ENCODE measurements around the gene OR10A4. TPM values are rescaled to one million over a fixed set of nuclear protein-coding genes. Genes with fewer than 3 reads are reported as not detected.
"Not testable (repeated sequence)": the region's sequence is repeated elsewhere in the genome, so short reads cannot be mapped to it uniquely, and the experiment has no call there.

The OR10A4 gene
- total RNA-seq, 2 experiments from 2014 or later, result not detected

GRCh38 chr11:6871278-6871677, 5.1 kb upstream of the OR10A4 start:
- H3K27ac Mint-ChIP-seq, result no peak overlapping the region
- POLR2A ChIA-PET, result interaction anchor here (0.7 kb wide), 1 partner anchor 9 kb away, joined by 5 read pairs; no protein-coding TSS in a partner anchor
- peaks cover 4% of the 10 kb centered on the region for H3K27me3 Mint-ChIP-seq
- no peak for ATAC-seq (ENCODE audit: low read depth)
- no peak overlapping the region for H3K4me3 Mint-ChIP-seq
- DNase-seq, result no peak
- H3K9me3 Mint-ChIP-seq, result no peaks in the 10 kb centered on the region
- no peaks in the 10 kb centered on the region for H3K36me3 Mint-ChIP-seq
- H3K4me1 Mint-ChIP-seq, result no peaks in the 10 kb centered on the region

GRCh38 chr11:6875761-6876160, 664 bp upstream of the OR10A4 start:
- DNase-seq (no peak), ATAC-seq (ENCODE audit: low read depth) (no peak)
- POLR2A ChIA-PET, result no interaction called here
- Mint-ChIP-seq H3K27me3 (no peaks in the 10 kb centered on the region), H3K4me3 (no peak overlapping the region), H3K4me1 (no peaks in the 10 kb centered on the region), H3K9me3 (no peaks in the 10 kb centered on the region), H3K36me3 (no peaks in the 10 kb centered on the region), H3K27ac (no peak overlapping the region)

GRCh38 chr11:6876914-6877313, 489 bp downstream of the OR10A4 start:
- H3K27ac Mint-ChIP-seq, result no peak overlapping the region
- POLR2A ChIA-PET, result no interaction called here
- no peak for ATAC-seq (ENCODE audit: low read depth)

GRCh38 chr11:6882751-6883150, 6.3 kb downstream of the OR10A4 start:
- no peak overlapping the region for H3K4me3 Mint-ChIP-seq

More at GRCh38 chr11:6876914-6877313, 489 bp downstream of the OR10A4 start:
- Mint-ChIP-seq H3K27me3 (peaks cover 3% of the 10 kb centered on the region), H3K4me1 (no peaks in the 10 kb centered on the region), H3K36me3 (no peaks in the 10 kb centered on the region), H3K9me3 (no peaks in the 10 kb centered on the region), H3K4me3 (no peak overlapping the region)
- no peak for DNase-seq

GRCh38 chr11:6887711-6888110, 11.3 kb downstream of the OR10A4 start:
- ATAC-seq (ENCODE audit: low read depth); H3K9me3 Mint-ChIP-seq; H3K27ac Mint-ChIP-seq; H3K4me3 Mint-ChIP-seq; DNase-seq; POLR2A ChIA-PET; H3K4me1 Mint-ChIP-seq; H3K36me3 Mint-ChIP-seq: not testable (repeated sequence)
- peaks cover 19% of the 10 kb centered on the region for H3K27me3 Mint-ChIP-seq

More at GRCh38 chr11:6882751-6883150, 6.3 kb downstream of the OR10A4 start:
- no peak for ATAC-seq (ENCODE audit: low read depth)
- Mint-ChIP-seq H3K4me1 (no peaks in the 10 kb centered on the region), H3K27ac (no peak overlapping the region), H3K9me3 (no peaks in the 10 kb centered on the region), H3K27me3 (peaks cover 22% of the 10 kb centered on the region), H3K36me3 (no peaks in the 10 kb centered on the region)
- DNase-seq, result no peak
- POLR2A ChIA-PET, result no interaction called here

- H3K4me1 Mint-ChIP-seq, result no peaks in the 10 kb centered on the region
- no peaks in the 10 kb centered on the region for H3K36me3 Mint-ChIP-seq
- ATAC-seq (ENCODE audit: low read depth), result no peak
- POLR2A ChIA-PET, result no interaction called here
- peaks cover 17% of the 10 kb centered on the region for H3K27me3 Mint-ChIP-seq
- no peak overlapping the region for H3K4me3 Mint-ChIP-seq
- H3K27ac Mint-ChIP-seq, result no peak overlapping the region
- DNase-seq, result no peak
- no peaks in the 10 kb centered on the region for H3K9me3 Mint-ChIP-seq
These were observed 12.4 kb downstream of the OR10A4 start for GRCh38 chr11:6888830-6889229.

GRCh38 chr11:6889835-6890234, 13.4 kb downstream of the OR10A4 start:
- Mint-ChIP-seq H3K4me3 (no peak overlapping the region), H3K9me3 (no peaks in the 10 kb centered on the region), H3K27me3 (peaks cover 12% of the 10 kb centered on the region), H3K36me3 (no peaks in the 10 kb centered on the region), H3K4me1 (no peaks in the 10 kb centered on the region), H3K27ac (no peak overlapping the region)
- no peak for DNase-seq
- ATAC-seq (ENCODE audit: low read depth), result no peak
- POLR2A ChIA-PET, result no interaction called here

GRCh38 chr11:6892400-6892799, 16.0 kb downstream of the OR10A4 start, which contains the start of gene OR2D2:
Gene OR2D2, minus strand, starts transcription at chr11:6892500. Its CDS starts 0 bp downstream, at chr11:6892500.
- Mint-ChIP-seq H3K36me3 (no peaks in the 10 kb centered on the region), H3K27me3 (peaks cover 4% of the 10 kb centered on the region), H3K9me3 (no peaks in the 10 kb centered on the region), H3K4me3 (no peak within 1 kb of the TSS), H3K27ac (no peak within 1 kb of the TSS), H3K4me1 (no peaks in the 10 kb centered on the region)
- DNase-seq, result no peak
- POLR2A ChIA-PET, result no interaction called here
- ATAC-seq (ENCODE audit: low read depth), result no peak

GRCh38 chr11:6894097-6894496, 17.7 kb downstream of the OR10A4 start:
- no peaks in the 10 kb centered on the region for H3K36me3 Mint-ChIP-seq
- DNase-seq (no peak), ATAC-seq (ENCODE audit: low read depth) (no peak)
- H3K27me3 Mint-ChIP-seq, result peaks cover 6% of the 10 kb centered on the region
- no peak overlapping the region for H3K27ac Mint-ChIP-seq
- POLR2A ChIA-PET, result no interaction called here
- no peaks in the 10 kb centered on the region for H3K9me3 Mint-ChIP-seq
- H3K4me1 Mint-ChIP-seq, result no peaks in the 10 kb centered on the region
- H3K4me3 Mint-ChIP-seq, result no peak overlapping the region

- Mint-ChIP-seq H3K4me3 (no peak overlapping the region), H3K36me3 (no peaks in the 10 kb centered on the region), H3K9me3 (no peaks in the 10 kb centered on the region), H3K27ac (no peak overlapping the region), H3K4me1 (no peaks in the 10 kb centered on the region), H3K27me3 (peaks cover 6% of the 10 kb centered on the region)
- ATAC-seq (ENCODE audit: low read depth), result no peak
- POLR2A ChIA-PET, result no interaction called here
- DNase-seq, result no peak
These were observed 18.6 kb downstream of the OR10A4 start for GRCh38 chr11:6895010-6895409.

- Mint-ChIP-seq H3K9me3 (no peaks in the 10 kb centered on the region), H3K4me1 (no peaks in the 10 kb centered on the region), H3K36me3 (no peaks in the 10 kb centered on the region), H3K4me3 (no peak overlapping the region), H3K27me3 (peaks cover 17% of the 10 kb centered on the region), H3K27ac (no peak overlapping the region)
- POLR2A ChIA-PET, result no interaction called here
- ATAC-seq (ENCODE audit: low read depth) (no peak), DNase-seq (no peak)
These were observed 22.5 kb downstream of the OR10A4 start for GRCh38 chr11:6898911-6899310.

GRCh38 chr11:6900327-6900999, 24.0 kb downstream of the OR10A4 start:
- Mint-ChIP-seq H3K4me1 (no peaks in the 10 kb centered on the region), H3K9me3 (no peaks in the 10 kb centered on the region), H3K27me3 (peaks cover 15% of the 10 kb centered on the region), H3K4me3 (no peak overlapping the region), H3K27ac (no peak overlapping the region), H3K36me3 (no peaks in the 10 kb centered on the region)
- DNase-seq, result no peak
- no peak for ATAC-seq (ENCODE audit: low read depth)
- POLR2A ChIA-PET, result no interaction called here

- H3K36me3 Mint-ChIP-seq; H3K9me3 Mint-ChIP-seq; POLR2A ChIA-PET; ATAC-seq (ENCODE audit: low read depth); DNase-seq; H3K4me1 Mint-ChIP-seq; H3K27ac Mint-ChIP-seq; H3K4me3 Mint-ChIP-seq: not testable (repeated sequence)
- H3K27me3 Mint-ChIP-seq, result peaks cover 14% of the 10 kb centered on the region
These were observed 28.4 kb downstream of the OR10A4 start for GRCh38 chr11:6904804-6905203.

- no peak overlapping the region for H3K27ac Mint-ChIP-seq
- no peaks in the 10 kb centered on the region for H3K36me3 Mint-ChIP-seq
- no peaks in the 10 kb centered on the region for H3K9me3 Mint-ChIP-seq
- no peaks in the 10 kb centered on the region for H3K4me1 Mint-ChIP-seq
- POLR2A ChIA-PET, result no interaction called here
- ATAC-seq (ENCODE audit: low read depth) (no peak), DNase-seq (no peak)
- H3K4me3 Mint-ChIP-seq, result no peak overlapping the region
- H3K27me3 Mint-ChIP-seq, result no peaks in the 10 kb centered on the region
These were observed 35.0 kb downstream of the OR10A4 start for GRCh38 chr11:6911378-6911777.

Measured in activated naive CD8-positive, alpha-beta T cell treated with anti-CD3 and anti-CD28 coated beads, Interleukin-2, amount 10 ng/mL, durations not matched to agents 7 days and 5 days (primary cell).